Activated CD4-positive, CD25-positive, alpha-beta regulatory T cell treated with anti-CD3 and anti-CD28 coated beads, Interleukin-2, amount 50 U/mL, for 24 hours (primary cell): ENCODE data around the gene ZNF197.
A peak's percentile ranks its signal among the peaks of the same experiment; 100 is the strongest.
"Not testable (repeated sequence)": the region's sequence is repeated elsewhere in the genome, so short reads cannot be mapped to it uniquely, and the experiment has no call there.

Experiments
- ATAC-seq, 2 donors: fragments of 150-1000 bp; cut with Tn5 transposase; one replicate each; pipeline ENCODE4 v1.10.0; 2021; ENCODE audit warnings: mild to moderate bottlenecking in 1 of 2, moderate library complexity in 1 of 2

The ZNF197 gene

GRCh38 chr3:44665173-44665572 lies 40.3 kb downstream of the ZNF197 start:
- ATAC-seq, result no peak

- ATAC-seq, result no peak
These were observed 41.5 kb downstream of the ZNF197 start for GRCh38 chr3:44666346-44666745.

- no peak for ATAC-seq
These were observed 44.9 kb downstream of the ZNF197 start for GRCh38 chr3:44669760-44670159.

GRCh38 chr3:44673466-44673865 lies 48.6 kb downstream of the ZNF197 start:
- ATAC-seq, result not testable (repeated sequence)

GRCh38 chr3:44674211-44674610 lies 49.4 kb downstream of the ZNF197 start:
- ATAC-seq, result no peak

GRCh38 chr3:44678480-44679116 lies 53.8 kb downstream of the ZNF197 start:
- no peak for ATAC-seq

GRCh38 chr3:44680921-44681455 lies 56.2 kb downstream of the ZNF197 start:
- ATAC-seq, result no peak

GRCh38 chr3:44682182-44682896 lies 57.5 kb downstream of the ZNF197 start:
- no peak for ATAC-seq

- ATAC-seq, result peak; percentile 81 to 92
These were observed 60.4 kb downstream of the ZNF197 start for GRCh38 chr3:44685128-44685800.

GRCh38 chr3:44687898-44688297 lies 63.1 kb downstream of the ZNF197 start:
- ATAC-seq, result no peak
